Renal pelvis (tissue), 4 donors: Measurements from ENCODE around the gene EIF2AK3. TPM values are rescaled to one million over a fixed set of nuclear protein-coding genes. Genes with fewer than 3 reads are reported as not detected.
"Not testable (repeated sequence)": the region's sequence is repeated elsewhere in the genome, so short reads cannot be mapped to it uniquely, and the experiment has no call there.

Experiments used
- DNase-seq: peaks from one replicate; pipeline ENCODE4 v3.0.0-alpha.2; 2013
- polyA plus RNA-seq, 3 donors: library from polyadenylated mRNA; unstranded; fragments of 120-200 nt; gene quantifications; one replicate each; pipeline ENCODE4 v1.2.1, GENCODE V29; 2013; ENCODE audit not compliant: insufficient read length in 3 of 3

Gene EIF2AK3
- polyA plus RNA-seq, 3 donors = 17.0 to 27.2 (median 26.9) TPM

GRCh38 chr2:88639865-88640264 is 12.6 kb upstream of the EIF2AK3 start:
- DNase-seq = no peak

GRCh38 chr2:88638743-88639142 is 11.5 kb upstream of the EIF2AK3 start:
- DNase-seq = no peak

- DNase-seq = no peak
These were observed 10.9 kb upstream of the EIF2AK3 start for GRCh38 chr2:88638123-88638650.

GRCh38 chr2:88637464-88637863 is 10.2 kb upstream of the EIF2AK3 start:
- no peak for DNase-seq

- no peak for DNase-seq
These were observed 8.8 kb upstream of the EIF2AK3 start for GRCh38 chr2:88636026-88636425.

GRCh38 chr2:88632569-88632968 is 5.3 kb upstream of the EIF2AK3 start:
- DNase-seq = no peak

GRCh38 chr2:88628571-88628939 is 1.3 kb upstream of the EIF2AK3 start:
- DNase-seq = no peak

- peak; percentile 93 for DNase-seq
These were observed 749 bp upstream of the EIF2AK3 start for GRCh38 chr2:88627856-88628570.

GRCh38 chr2:88626171-88627054 is 851 bp downstream of the EIF2AK3 start:
- peak; percentile 31 for DNase-seq

- no peak for DNase-seq
These were observed 2.8 kb downstream of the EIF2AK3 start for GRCh38 chr2:88624477-88624876.

GRCh38 chr2:88623831-88624465 is 3.3 kb downstream of the EIF2AK3 start:
- not testable (repeated sequence) for DNase-seq

GRCh38 chr2:88622307-88622706 is 5.0 kb downstream of the EIF2AK3 start:
- no peak for DNase-seq

GRCh38 chr2:88621432-88621831 is 5.8 kb downstream of the EIF2AK3 start:
- no peak for DNase-seq

GRCh38 chr2:88620015-88620414 is 7.2 kb downstream of the EIF2AK3 start:
- DNase-seq = no peak

- no peak for DNase-seq
These were observed 11.4 kb downstream of the EIF2AK3 start for GRCh38 chr2:88615822-88616221.

GRCh38 chr2:88614497-88615157 is 12.6 kb downstream of the EIF2AK3 start:
- DNase-seq = no peak

GRCh38 chr2:88613921-88614320 is 13.3 kb downstream of the EIF2AK3 start:
- no peak for DNase-seq

- no peak for DNase-seq
These were observed 19.1 kb downstream of the EIF2AK3 start for GRCh38 chr2:88608184-88608583.

GRCh38 chr2:88607416-88607815 is 19.8 kb downstream of the EIF2AK3 start:
- no peak for DNase-seq

- DNase-seq = no peak
These were observed 20.8 kb downstream of the EIF2AK3 start for GRCh38 chr2:88606371-88607030.

GRCh38 chr2:88603146-88603545 is 24.1 kb downstream of the EIF2AK3 start:
- DNase-seq = no peak
